ENCODE data around the gene DSTYK.
"Not testable (repeated sequence)": the region's sequence is repeated elsewhere in the genome, so short reads cannot be mapped to it uniquely, and the experiment has no call there.

DSTYK gene

GRCh38 chr1:205217418-205217817 is 5.9 kb upstream of the DSTYK start:
- no peak for DNase-seq

GRCh38 chr1:205216588-205216987 is 5.1 kb upstream of the DSTYK start:
- no peak for DNase-seq

GRCh38 chr1:205214756-205215155 is 3.3 kb upstream of the DSTYK start:
- DNase-seq, result peak in 1 of 2 donors; percentile 33

- peak in 1 of 2 donors; percentile 74 for DNase-seq
Observed at GRCh38 chr1:205211839-205212536, 486 bp upstream of the DSTYK start.

- no peak for DNase-seq
Observed at GRCh38 chr1:205210756-205211168, 740 bp downstream of the DSTYK start.

GRCh38 chr1:205208811-205209210 is 2.7 kb downstream of the DSTYK start:
- DNase-seq, result no peak

- DNase-seq, result no peak
Observed at GRCh38 chr1:205205055-205205454, 6.4 kb downstream of the DSTYK start.

- DNase-seq, result no peak
Observed at GRCh38 chr1:205204552-205204951, 7.0 kb downstream of the DSTYK start.

- DNase-seq, result no peak
Observed at GRCh38 chr1:205199931-205200299, 11.6 kb downstream of the DSTYK start.

- DNase-seq, result no peak
Observed at GRCh38 chr1:205199090-205199930, 12.2 kb downstream of the DSTYK start.

GRCh38 chr1:205192287-205192686 is 19.2 kb downstream of the DSTYK start:
- DNase-seq, result no peak

- DNase-seq, result no peak
Observed at GRCh38 chr1:205191622-205192021, 19.9 kb downstream of the DSTYK start.

- no peak for DNase-seq
Observed at GRCh38 chr1:205190845-205191577, 20.5 kb downstream of the DSTYK start.

- no peak for DNase-seq
Observed at GRCh38 chr1:205189131-205189530, 22.4 kb downstream of the DSTYK start.

- no peak for DNase-seq
Observed at GRCh38 chr1:205188596-205188995, 22.9 kb downstream of the DSTYK start.

- no peak for DNase-seq
Observed at GRCh38 chr1:205188098-205188497, 23.4 kb downstream of the DSTYK start.

- DNase-seq, result no peak
Observed at GRCh38 chr1:205187420-205187819, 24.1 kb downstream of the DSTYK start.

GRCh38 chr1:205186191-205186590 is 25.3 kb downstream of the DSTYK start:
- peak in 1 of 2 donors; percentile 15 for DNase-seq

- no peak for DNase-seq
Observed at GRCh38 chr1:205183676-205184335, 27.7 kb downstream of the DSTYK start.

GRCh38 chr1:205182930-205183329 is 28.6 kb downstream of the DSTYK start:
- DNase-seq, result no peak

- DNase-seq, result not testable (repeated sequence)
Observed at GRCh38 chr1:205180331-205180730, 31.2 kb downstream of the DSTYK start.

- DNase-seq, result no peak
Observed at GRCh38 chr1:205179842-205180241, 31.7 kb downstream of the DSTYK start.

Data from bone marrow (tissue), 2 donors.